ENCODE results near the gene MCF2L.

MCF2L gene

GRCh38 chr13:112978561-112979405 lies 9.8 kb downstream of the MCF2L start:
- Mint-ChIP-seq H3K27me3 (no peaks in the 10 kb centered on the region), H3K4me3 (no peak overlapping the region), H3K27ac (no peak overlapping the region), H3K9me3 (ENCODE audit: low read depth) (no peaks in the 10 kb centered on the region), H3K4me1 (ENCODE audit: low read depth) (peaks cover 9% of the 10 kb centered on the region), H3K36me3 (peaks cover 3% of the 10 kb centered on the region)

- H3K4me3 Mint-ChIP-seq: no peak overlapping the region
- H3K36me3 Mint-ChIP-seq: no peaks in the 10 kb centered on the region
- no peak overlapping the region for H3K27ac Mint-ChIP-seq
- H3K27me3 Mint-ChIP-seq: no peaks in the 10 kb centered on the region
- peaks cover 9% of the 10 kb centered on the region for H3K4me1 Mint-ChIP-seq (ENCODE audit: low read depth)
- no peaks in the 10 kb centered on the region for H3K9me3 Mint-ChIP-seq (ENCODE audit: low read depth)
Observed at GRCh38 chr13:112979406-112979902, 10.4 kb downstream of the MCF2L start.

- Mint-ChIP-seq H3K27ac (no peak overlapping the region), H3K27me3 (no peaks in the 10 kb centered on the region), H3K36me3 (no peaks in the 10 kb centered on the region), H3K9me3 (ENCODE audit: low read depth) (no peaks in the 10 kb centered on the region), H3K4me1 (ENCODE audit: low read depth) (peaks cover 9% of the 10 kb centered on the region), H3K4me3 (no peak overlapping the region)
Observed at GRCh38 chr13:112980434-112980833, 11.4 kb downstream of the MCF2L start.

- peaks cover 9% of the 10 kb centered on the region for H3K4me1 Mint-ChIP-seq (ENCODE audit: low read depth)
- H3K27me3 Mint-ChIP-seq: no peaks in the 10 kb centered on the region
- H3K36me3 Mint-ChIP-seq: peaks cover 2% of the 10 kb centered on the region
- H3K4me3 Mint-ChIP-seq: no peak overlapping the region
- no peak overlapping the region for H3K27ac Mint-ChIP-seq
- H3K9me3 Mint-ChIP-seq (ENCODE audit: low read depth): no peaks in the 10 kb centered on the region
Observed at GRCh38 chr13:112981451-112981850, 12.4 kb downstream of the MCF2L start.

- H3K27me3 Mint-ChIP-seq: no peaks in the 10 kb centered on the region
- H3K4me3 Mint-ChIP-seq: no peak overlapping the region
- no peaks in the 10 kb centered on the region for H3K9me3 Mint-ChIP-seq (ENCODE audit: low read depth)
- peaks cover 8% of the 10 kb centered on the region for H3K4me1 Mint-ChIP-seq (ENCODE audit: low read depth)
- peaks cover 2% of the 10 kb centered on the region for H3K36me3 Mint-ChIP-seq
- no peak overlapping the region for H3K27ac Mint-ChIP-seq
Observed at GRCh38 chr13:112982281-112983041, 13.4 kb downstream of the MCF2L start.

- Mint-ChIP-seq H3K4me3 (no peak overlapping the region), H3K4me1 (ENCODE audit: low read depth) (peaks cover 7% of the 10 kb centered on the region), H3K27ac (no peak overlapping the region), H3K9me3 (ENCODE audit: low read depth) (no peaks in the 10 kb centered on the region), H3K36me3 (peaks cover 2% of the 10 kb centered on the region), H3K27me3 (no peaks in the 10 kb centered on the region)
Observed at GRCh38 chr13:112983042-112983305, 14.0 kb downstream of the MCF2L start.

- Mint-ChIP-seq H3K27me3 (no peaks in the 10 kb centered on the region), H3K4me3 (no peak overlapping the region), H3K27ac (no peak overlapping the region), H3K9me3 (ENCODE audit: low read depth) (no peaks in the 10 kb centered on the region), H3K4me1 (ENCODE audit: low read depth) (peaks cover 7% of the 10 kb centered on the region), H3K36me3 (peaks cover 2% of the 10 kb centered on the region)
Observed at GRCh38 chr13:112983428-112984196, 14.6 kb downstream of the MCF2L start.

- Mint-ChIP-seq H3K9me3 (ENCODE audit: low read depth) (no peaks in the 10 kb centered on the region), H3K36me3 (peaks cover 2% of the 10 kb centered on the region), H3K4me1 (ENCODE audit: low read depth) (peaks cover 7% of the 10 kb centered on the region), H3K4me3 (no peak overlapping the region), H3K27ac (no peak overlapping the region), H3K27me3 (no peaks in the 10 kb centered on the region)
Observed at GRCh38 chr13:112984501-112984900, 15.5 kb downstream of the MCF2L start.

GRCh38 chr13:112984954-112985802 lies 16.2 kb downstream of the MCF2L start:
- H3K27me3 Mint-ChIP-seq: no peaks in the 10 kb centered on the region
- H3K4me1 Mint-ChIP-seq (ENCODE audit: low read depth): peaks cover 3% of the 10 kb centered on the region
- H3K36me3 Mint-ChIP-seq: peaks cover 4% of the 10 kb centered on the region
- H3K4me3 Mint-ChIP-seq: no peak overlapping the region
- H3K9me3 Mint-ChIP-seq (ENCODE audit: low read depth): no peaks in the 10 kb centered on the region
- H3K27ac Mint-ChIP-seq: no peak overlapping the region

- H3K27me3 Mint-ChIP-seq: no peaks in the 10 kb centered on the region
- no peak overlapping the region for H3K27ac Mint-ChIP-seq
- H3K4me1 Mint-ChIP-seq (ENCODE audit: low read depth): no peaks in the 10 kb centered on the region
- peaks cover 4% of the 10 kb centered on the region for H3K36me3 Mint-ChIP-seq
- H3K9me3 Mint-ChIP-seq (ENCODE audit: low read depth): no peaks in the 10 kb centered on the region
- no peak overlapping the region for H3K4me3 Mint-ChIP-seq
Observed at GRCh38 chr13:112985803-112986408, 16.9 kb downstream of the MCF2L start.

- Mint-ChIP-seq H3K27ac (no peak overlapping the region), H3K9me3 (ENCODE audit: low read depth) (no peaks in the 10 kb centered on the region)
Observed at GRCh38 chr13:112986470-112986869, 17.5 kb downstream of the MCF2L start.

GRCh38 chr13:112986946-112987681 lies 18.1 kb downstream of the MCF2L start:
- peaks cover 4% of the 10 kb centered on the region for H3K36me3 Mint-ChIP-seq
- no peak overlapping the region for H3K4me3 Mint-ChIP-seq
- no peak overlapping the region for H3K27ac Mint-ChIP-seq
- H3K27me3 Mint-ChIP-seq: no peaks in the 10 kb centered on the region
- no peaks in the 10 kb centered on the region for H3K4me1 Mint-ChIP-seq (ENCODE audit: low read depth)
- H3K9me3 Mint-ChIP-seq (ENCODE audit: low read depth): no peaks in the 10 kb centered on the region

More at GRCh38 chr13:112986470-112986869, 17.5 kb downstream of the MCF2L start:
- peaks cover 4% of the 10 kb centered on the region for H3K36me3 Mint-ChIP-seq
- H3K4me1 Mint-ChIP-seq (ENCODE audit: low read depth): no peaks in the 10 kb centered on the region
- no peak overlapping the region for H3K4me3 Mint-ChIP-seq
- no peaks in the 10 kb centered on the region for H3K27me3 Mint-ChIP-seq

GRCh38 chr13:112987682-112988024 lies 18.6 kb downstream of the MCF2L start:
- no peaks in the 10 kb centered on the region for H3K4me1 Mint-ChIP-seq (ENCODE audit: low read depth)
- no peaks in the 10 kb centered on the region for H3K27me3 Mint-ChIP-seq
- H3K9me3 Mint-ChIP-seq (ENCODE audit: low read depth): no peaks in the 10 kb centered on the region
- peaks cover 4% of the 10 kb centered on the region for H3K36me3 Mint-ChIP-seq
- H3K4me3 Mint-ChIP-seq: no peak overlapping the region
- no peak overlapping the region for H3K27ac Mint-ChIP-seq
